H54 (cell line): ENCODE data around the gene PPP2R5E.

Source experiments
- DNase-seq: peaks from one replicate; pipeline ENCODE4 v3.0.0; 2011; ENCODE audit warnings: low spot score, mixed read lengths; ENCODE audit not compliant: insufficient read length
- FAIRE-seq: peaks from 3 replicates; lab custom pipeline; 2011; peaks lifted over from hg19 to GRCh38; lab: Jason Lieb, UNC
- POLR2A ChIP-seq: IDR thresholded peaks from 2 replicates; pipeline ENCODE4 v1.6.1; 2011; ENCODE audit warnings: low read depth, mild to moderate bottlenecking, low read length

PPP2R5E gene

DNA sequence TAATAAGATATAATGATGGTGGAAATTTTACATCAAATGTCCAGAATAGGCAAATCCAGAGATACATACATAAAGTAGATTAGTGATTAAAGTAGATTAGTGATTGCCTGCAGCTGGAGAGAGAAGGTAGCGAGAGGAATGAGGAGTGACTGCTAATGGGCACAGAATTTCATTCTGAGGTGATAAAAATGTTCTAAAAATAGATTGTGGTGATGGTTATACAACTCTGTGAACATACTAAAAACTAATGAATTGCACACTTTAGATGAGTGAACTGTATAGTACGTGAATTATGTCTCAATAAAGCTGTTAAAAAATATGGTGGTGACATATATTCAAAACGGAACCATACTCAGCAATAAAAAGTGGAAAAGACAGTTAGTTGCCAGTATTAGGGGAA lies 41.7 kb downstream of the PPP2R5E start:
- no peak for FAIRE-seq
- TF ChIP-seq POLR2A = no peak
- no peak for DNase-seq

DNA sequence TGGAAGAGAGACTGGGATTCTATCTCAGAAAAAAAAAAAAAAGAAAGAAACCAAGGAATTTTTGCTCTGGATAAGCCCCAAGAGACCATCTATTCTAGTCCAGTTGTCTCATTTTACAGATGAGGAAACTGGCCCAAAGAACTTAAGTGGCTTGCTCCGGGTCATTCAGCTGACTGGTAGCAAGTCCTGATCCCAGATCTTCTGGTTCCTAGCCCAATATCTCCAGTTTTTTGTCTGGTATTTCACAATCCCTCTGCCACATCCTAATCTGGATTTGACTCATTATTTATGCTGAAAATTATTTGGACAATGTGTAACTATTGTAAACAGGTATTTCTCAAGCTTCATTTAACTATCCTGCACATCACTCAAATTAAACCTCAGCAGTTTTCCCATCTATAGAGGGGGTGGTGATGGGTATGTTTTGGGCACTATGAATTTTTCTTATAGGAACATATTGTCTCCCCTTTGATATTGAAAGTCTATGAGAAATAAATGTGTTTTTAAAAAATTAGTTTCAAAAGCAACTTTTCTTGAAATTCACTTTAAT lies 43.4 kb downstream of the PPP2R5E start:
- TF ChIP-seq POLR2A = no peak
- DNase-seq (no peak), FAIRE-seq (no peak)

DNA sequence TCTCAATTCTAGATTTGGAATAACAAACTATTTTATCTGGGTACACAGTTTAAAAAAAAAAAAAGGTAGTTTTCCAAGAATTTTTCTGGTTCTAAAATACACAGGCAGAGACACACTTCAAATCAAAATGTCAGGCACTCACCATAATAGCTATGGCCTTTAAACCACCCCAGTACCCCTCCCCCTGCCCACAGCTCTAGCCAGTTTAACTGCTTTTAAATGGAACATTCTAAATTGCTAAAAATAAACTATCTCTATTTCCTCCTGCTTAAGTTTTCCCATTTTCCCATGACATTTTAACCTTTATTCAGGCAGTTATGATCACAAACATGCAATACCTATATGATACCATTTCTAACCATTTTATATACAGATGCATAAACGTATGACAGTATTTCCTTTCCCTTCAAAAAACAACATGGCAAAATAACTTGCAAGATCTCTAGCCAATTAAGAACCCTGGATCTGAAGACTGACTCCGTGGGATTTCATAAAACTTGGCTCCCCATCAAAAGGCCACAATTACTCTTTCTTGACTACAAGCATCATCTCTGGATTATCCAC lies 46.3 kb downstream of the PPP2R5E start:
- DNase-seq (no peak), FAIRE-seq (no peak)
- TF ChIP-seq POLR2A = no peak

DNA sequence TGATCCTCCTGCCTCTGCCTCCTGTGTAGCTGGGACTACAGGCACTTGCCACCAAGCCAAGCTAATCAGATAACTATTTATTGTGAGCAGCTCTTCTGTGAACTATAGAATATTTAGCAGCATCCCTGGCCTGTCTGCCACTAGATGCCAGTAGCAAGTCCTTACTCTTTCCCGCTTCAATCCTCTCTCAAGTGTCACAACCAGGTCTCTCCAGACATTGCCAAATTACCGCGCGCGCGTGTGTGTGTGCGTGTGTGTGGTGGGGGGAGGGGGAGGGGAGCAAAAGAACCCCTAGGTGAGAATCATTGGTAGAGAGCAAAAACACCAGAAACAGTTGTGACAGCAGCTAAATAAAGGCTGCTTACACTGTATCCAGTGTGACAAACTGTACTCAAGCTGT lies 49.9 kb downstream of the PPP2R5E start:
- FAIRE-seq (no peak), DNase-seq (no peak)
- TF ChIP-seq POLR2A = no peak

DNA sequence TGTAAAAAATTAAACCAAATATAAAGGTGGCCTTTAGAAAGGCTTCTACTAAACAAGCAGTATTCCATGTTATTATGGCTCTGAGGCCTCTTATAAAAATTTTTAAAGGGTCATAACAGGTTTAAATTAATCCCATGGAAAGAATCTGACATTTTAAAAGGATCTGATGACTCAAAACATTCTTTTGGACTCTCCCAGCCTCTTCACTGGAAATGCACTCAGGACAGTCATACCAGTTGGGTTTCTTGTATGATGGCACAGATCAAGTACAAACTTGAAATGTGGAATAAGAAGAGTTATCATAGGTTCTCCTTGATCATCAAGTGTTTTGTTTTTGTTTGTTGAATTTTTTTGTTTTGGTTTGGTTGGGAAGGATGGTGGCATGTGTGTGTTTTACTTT lies 50.8 kb downstream of the PPP2R5E start:
- FAIRE-seq (no peak), DNase-seq (peak; percentile 29)
- no peak for TF ChIP-seq POLR2A

DNA sequence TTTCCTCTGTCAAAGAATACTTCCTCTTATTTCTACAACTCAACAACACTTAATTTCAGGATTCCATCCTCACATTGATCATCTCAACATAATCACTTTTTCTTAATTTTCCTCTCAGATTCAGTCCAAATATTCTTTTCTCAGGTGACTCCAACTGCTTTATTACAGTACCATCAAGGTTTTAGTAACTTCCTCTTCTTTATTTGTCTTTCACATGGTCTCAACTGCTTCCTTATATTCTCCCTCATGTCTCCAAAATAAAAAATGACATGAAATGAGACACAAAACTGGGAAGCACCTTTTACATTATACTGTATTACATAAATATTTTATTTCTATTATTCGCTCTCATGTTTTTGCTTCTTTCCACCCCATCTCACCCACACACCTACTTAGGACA lies 55.5 kb downstream of the PPP2R5E start:
- no peak for TF ChIP-seq POLR2A
- no peak for DNase-seq
- FAIRE-seq = peak; percentile 27

DNA sequence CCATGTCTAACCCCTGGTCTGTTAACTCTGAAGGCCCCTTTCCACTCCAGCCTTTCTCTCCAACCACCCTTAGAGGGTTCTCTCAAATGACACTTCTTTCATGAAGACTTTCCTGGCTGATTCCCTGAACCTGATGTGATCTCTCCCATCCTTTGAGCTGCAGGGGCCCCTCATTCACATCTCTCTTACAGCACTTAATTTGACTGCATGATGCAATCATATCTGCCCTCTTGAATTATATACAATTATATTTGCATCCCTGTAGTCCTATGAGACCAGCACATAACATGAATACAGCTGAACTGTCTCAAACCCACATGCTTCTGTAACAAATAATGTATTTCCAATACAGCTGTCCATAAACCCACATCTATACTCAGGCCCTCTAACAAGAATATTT lies 56.4 kb downstream of the PPP2R5E start:
- no peak for DNase-seq
- no peak for TF ChIP-seq POLR2A
- FAIRE-seq = no peak

DNA sequence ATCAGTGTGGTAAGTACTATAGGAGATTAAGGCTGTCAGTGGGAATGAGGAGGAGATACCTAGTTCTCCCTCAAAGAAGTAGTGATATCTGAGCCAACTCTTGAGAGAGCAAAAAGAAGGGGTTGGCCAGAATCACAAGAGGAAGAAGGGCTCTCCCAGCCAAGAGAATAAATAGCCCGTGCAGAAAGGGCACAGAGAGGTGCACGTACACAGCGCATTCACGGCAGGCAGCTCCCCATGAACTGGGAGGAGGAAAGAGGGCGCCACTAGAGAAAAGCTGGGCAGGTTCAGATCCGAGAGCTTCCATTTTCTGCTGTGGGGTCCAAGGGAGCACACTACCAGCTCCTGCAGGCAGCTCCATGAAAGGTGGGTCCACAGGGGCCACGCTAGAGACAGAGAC lies 59.9 kb downstream of the PPP2R5E start:
- DNase-seq = no peak
- TF ChIP-seq POLR2A = no peak
- FAIRE-seq = no peak

DNA sequence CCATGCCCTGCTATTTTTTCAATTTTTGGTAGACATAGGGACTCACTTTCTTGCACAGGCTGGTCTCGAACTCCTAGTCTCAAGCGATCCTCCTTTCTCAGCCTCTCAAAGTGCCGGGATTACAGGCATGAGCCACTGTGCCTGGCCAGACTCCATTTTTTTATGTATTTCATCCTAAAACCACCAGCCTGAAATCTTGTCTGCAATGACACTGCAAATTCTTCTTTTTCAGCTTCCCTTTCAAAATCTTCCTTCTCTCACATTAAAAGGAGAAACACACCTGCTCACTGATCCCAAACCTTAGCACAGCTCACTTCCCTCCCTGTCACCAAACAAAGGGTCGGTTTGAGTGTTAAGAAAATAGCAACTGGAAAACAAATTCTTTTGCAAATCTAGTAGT lies 62.6 kb downstream of the PPP2R5E start:
- FAIRE-seq = no peak
- no peak for DNase-seq
- no peak for TF ChIP-seq POLR2A

DNA sequence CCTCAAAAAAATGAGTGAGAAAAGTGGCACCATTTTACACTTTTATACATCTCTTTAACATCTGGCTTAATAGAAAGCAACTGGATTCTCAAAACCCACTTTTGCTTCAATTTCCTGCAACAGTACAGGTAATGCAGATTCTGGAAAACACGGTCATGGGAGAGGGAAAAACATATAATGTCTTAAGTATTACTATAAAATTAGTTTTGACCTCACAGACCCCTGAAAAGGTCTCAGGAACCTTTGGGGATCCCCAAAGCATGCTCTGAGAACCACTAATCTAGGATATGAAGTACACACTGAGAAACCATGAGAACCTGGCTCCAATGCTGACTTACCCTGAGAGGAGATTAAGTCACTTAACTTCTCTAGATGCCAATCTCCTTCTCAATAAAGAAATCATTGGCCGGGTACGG lies 64.7 kb downstream of the PPP2R5E start:
- DNase-seq (no peak), FAIRE-seq (no peak)

DNA sequence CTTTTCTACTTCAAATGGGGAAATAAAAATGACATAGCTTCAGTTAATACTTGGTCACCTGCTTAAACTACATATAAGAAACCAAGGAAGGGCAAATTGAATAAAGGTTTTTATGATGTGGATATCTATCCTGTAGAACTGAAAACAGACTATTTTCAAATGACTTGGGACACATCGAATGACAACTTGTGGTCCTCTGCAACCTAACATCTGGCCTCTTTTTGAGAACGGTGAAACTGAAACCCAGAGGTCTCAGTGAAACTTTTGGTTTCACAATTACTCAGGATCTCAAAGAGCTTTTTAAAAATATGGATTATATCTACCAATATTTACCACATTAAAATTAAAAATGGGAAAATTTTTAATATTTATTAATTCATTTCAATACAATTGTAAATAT lies 65.2 kb downstream of the PPP2R5E start:
- TF ChIP-seq POLR2A = no peak
- no peak for DNase-seq
- FAIRE-seq = no peak

More for the DNA sequence above, 64.7 kb downstream of the PPP2R5E start:
- TF ChIP-seq POLR2A = no peak

DNA sequence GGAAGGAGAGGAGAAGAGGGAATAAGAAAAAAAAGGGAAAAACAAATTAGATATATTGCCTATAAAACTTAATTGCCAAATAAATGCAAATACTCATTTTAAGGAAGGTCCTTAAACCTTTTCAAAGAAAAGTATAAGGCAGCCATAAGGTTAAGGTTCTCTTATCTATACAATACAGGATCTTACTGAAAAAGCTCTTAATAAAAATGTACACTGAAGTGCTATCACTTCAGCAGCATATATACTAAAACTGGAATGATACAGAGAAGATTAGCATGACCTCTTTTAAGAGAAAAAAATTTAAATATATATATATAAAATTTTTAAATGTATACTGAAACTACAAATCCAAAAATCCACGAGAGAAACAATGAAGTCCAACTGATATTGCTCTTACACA lies 65.6 kb downstream of the PPP2R5E start:
- FAIRE-seq (no peak), DNase-seq (no peak)
- no peak for TF ChIP-seq POLR2A

DNA sequence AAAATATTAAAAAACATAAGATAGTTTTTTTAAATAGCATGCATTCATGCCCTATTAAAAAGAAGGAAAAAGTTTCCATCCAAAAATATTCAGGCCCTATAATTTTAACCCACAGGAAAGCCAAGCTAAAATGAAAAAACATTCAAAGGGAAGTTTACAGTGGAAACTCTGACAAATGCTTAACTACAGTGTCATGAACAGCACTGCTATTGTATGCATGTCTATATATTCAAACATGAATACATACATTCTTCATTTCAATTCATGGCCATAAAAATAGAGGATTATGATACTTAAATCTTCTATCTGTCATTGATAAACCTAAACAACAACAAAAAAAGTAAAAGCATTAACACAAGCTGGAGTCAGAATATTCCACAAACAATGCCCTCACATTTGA lies 67.4 kb downstream of the PPP2R5E start:
- no peak for TF ChIP-seq POLR2A
- DNase-seq = no peak
- peak; percentile 45 for FAIRE-seq

DNA sequence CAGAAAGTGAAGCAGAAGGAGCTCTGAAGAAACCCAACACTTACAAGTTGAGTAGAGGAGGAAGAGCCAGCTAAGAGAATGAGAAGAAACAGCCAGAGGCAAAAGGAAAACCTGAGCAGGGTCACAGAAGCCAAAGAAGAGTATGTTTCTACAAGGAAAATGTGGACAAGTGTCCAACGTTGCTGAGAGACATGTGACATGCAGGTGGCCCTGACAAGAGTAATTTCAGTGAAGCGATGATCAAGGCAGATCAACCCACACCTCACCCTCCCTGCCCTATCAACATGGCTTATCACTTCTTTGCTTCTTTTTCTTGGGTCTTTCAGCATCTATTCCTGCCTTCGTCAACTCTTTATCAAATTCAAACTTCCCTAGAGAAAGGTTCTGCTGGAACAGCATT lies 68.3 kb downstream of the PPP2R5E start:
- FAIRE-seq = peak; percentile 53
- no peak for TF ChIP-seq POLR2A
- DNase-seq = no peak

DNA sequence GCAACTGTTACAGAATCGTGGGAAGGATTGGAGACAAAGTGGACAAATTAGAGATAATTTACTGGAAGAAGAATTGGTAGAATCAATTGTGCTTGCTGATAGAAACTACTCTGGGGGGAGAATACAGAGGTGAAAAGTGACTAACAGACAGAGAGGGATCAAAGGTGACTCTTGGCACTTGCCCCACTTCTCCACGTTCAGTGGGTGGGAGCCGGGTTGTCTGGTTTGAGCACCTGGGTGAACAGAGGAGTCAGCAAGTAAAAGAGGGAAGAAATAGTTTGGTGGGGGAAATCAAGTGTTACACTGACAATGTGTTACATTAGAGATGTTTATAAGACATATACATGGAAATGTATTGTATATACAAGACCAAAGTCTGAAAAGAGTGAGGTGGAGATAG lies 69.1 kb downstream of the PPP2R5E start:
- DNase-seq (no peak), FAIRE-seq (no peak)
- no peak for TF ChIP-seq POLR2A
